D341Med (cell line): ENCODE data around the gene USF1.

Experiments used
- DNase-seq: peaks from one replicate; pipeline ENCODE4 v3.0.0; 2012; ENCODE audit warnings: low spot score

The USF1 gene

GRCh38 chr1:161045736-161046604, at the start of gene USF1:
TSS of gene USF1 (minus strand) at chr1:161045977. CDS start at chr1:161043275, 2,702 bp downstream.
- DNase-seq = peak; percentile 95

GRCh38 chr1:161095230-161095629, 49.5 kb upstream of the USF1 start:
- DNase-seq = no peak

- no peak for DNase-seq
Measured at GRCh38 chr1:161094481-161094880, 48.7 kb upstream of the USF1 start.

GRCh38 chr1:161092621-161093028, 46.8 kb upstream of the USF1 start:
- DNase-seq = no peak

GRCh38 chr1:161091796-161092507, 46.2 kb upstream of the USF1 start:
- DNase-seq = no peak

GRCh38 chr1:161091093-161091492, 45.3 kb upstream of the USF1 start:
- DNase-seq = peak; percentile 21

GRCh38 chr1:161090617-161091016, 44.8 kb upstream of the USF1 start:
- no peak for DNase-seq

GRCh38 chr1:161089938-161090337, 44.2 kb upstream of the USF1 start:
- no peak for DNase-seq

- no peak for DNase-seq
Measured at GRCh38 chr1:161089251-161089924, 43.6 kb upstream of the USF1 start, which contains the start of gene NECTIN4. TSS of gene NECTIN4 (minus strand) at chr1:161089558. CDS start at chr1:161089296, 262 bp downstream.

GRCh38 chr1:161088587-161089110, 42.9 kb upstream of the USF1 start:
- no peak for DNase-seq

GRCh38 chr1:161086457-161086856, 40.7 kb upstream of the USF1 start:
- DNase-seq = no peak

GRCh38 chr1:161085165-161085564, 39.4 kb upstream of the USF1 start:
- DNase-seq = no peak

- DNase-seq = no peak
Measured at GRCh38 chr1:161084597-161084988, 38.8 kb upstream of the USF1 start.

GRCh38 chr1:161083748-161084596, 38.2 kb upstream of the USF1 start:
- no peak for DNase-seq

GRCh38 chr1:161082996-161083747, 37.4 kb upstream of the USF1 start:
- DNase-seq = no peak

- no peak for DNase-seq
Measured at GRCh38 chr1:161082483-161082882, 36.7 kb upstream of the USF1 start.

GRCh38 chr1:161081519-161081918, 35.7 kb upstream of the USF1 start:
- no peak for DNase-seq

- DNase-seq = no peak
Measured at GRCh38 chr1:161080441-161081405, 34.9 kb upstream of the USF1 start.

- no peak for DNase-seq
Measured at GRCh38 chr1:161079436-161080110, 33.8 kb upstream of the USF1 start.
